ENCODE results near the gene IFNB1. TPM values are rescaled to one million over a fixed set of nuclear protein-coding genes. Genes with fewer than 3 reads are reported as not detected.
A peak's percentile ranks its signal among the peaks of the same experiment; 100 is the strongest.

IFNB1 gene
- total RNA-seq, 1 donor from 2014 or later, result not detected

GRCh38 chr9:21086538-21086937 is 8.8 kb upstream of the IFNB1 start:
- no peak for DNase-seq (ENCODE audit: low spot score)
- no peak overlapping the region for H3K27ac Mint-ChIP-seq
- peaks cover 19% of the 10 kb centered on the region for H3K4me1 Mint-ChIP-seq (ENCODE audit: low read depth)
- peaks cover 6% of the 10 kb centered on the region for H3K9me3 Mint-ChIP-seq
- H3K36me3 Mint-ChIP-seq (ENCODE audit: low read depth), result no peaks in the 10 kb centered on the region
- H3K27me3 Mint-ChIP-seq (ENCODE audit: low read depth), result peaks cover 10% of the 10 kb centered on the region
- intact Hi-C loops (cut with micrococcal nuclease), result no loop called here
- H3K4me3 Mint-ChIP-seq (ENCODE audit: low read depth), result no peak overlapping the region

- intact Hi-C loops (cut with micrococcal nuclease), result no loop called here
- H3K27ac Mint-ChIP-seq, result no peak overlapping the region
- peaks cover 15% of the 10 kb centered on the region for H3K9me3 Mint-ChIP-seq
- H3K36me3 Mint-ChIP-seq (ENCODE audit: low read depth), result no peaks in the 10 kb centered on the region
- no peak for DNase-seq (ENCODE audit: low spot score)
- no peak overlapping the region for H3K4me3 Mint-ChIP-seq (ENCODE audit: low read depth)
- peaks cover 25% of the 10 kb centered on the region for H3K4me1 Mint-ChIP-seq (ENCODE audit: low read depth)
- peaks cover 7% of the 10 kb centered on the region for H3K27me3 Mint-ChIP-seq (ENCODE audit: low read depth)
Observed at GRCh38 chr9:21085005-21085404, 7.3 kb upstream of the IFNB1 start.

- peaks cover 7% of the 10 kb centered on the region for H3K27me3 Mint-ChIP-seq (ENCODE audit: low read depth)
- no peak overlapping the region for H3K27ac Mint-ChIP-seq
- no peak for DNase-seq (ENCODE audit: low spot score)
- intact Hi-C loops (cut with micrococcal nuclease), result no loop called here
- H3K4me1 Mint-ChIP-seq (ENCODE audit: low read depth), result peaks cover 25% of the 10 kb centered on the region
- peaks cover 15% of the 10 kb centered on the region for H3K9me3 Mint-ChIP-seq
- H3K4me3 Mint-ChIP-seq (ENCODE audit: low read depth), result no peak overlapping the region
- H3K36me3 Mint-ChIP-seq (ENCODE audit: low read depth), result no peaks in the 10 kb centered on the region
Observed at GRCh38 chr9:21084242-21084850, 6.6 kb upstream of the IFNB1 start.

GRCh38 chr9:21082671-21083070 is 4.9 kb upstream of the IFNB1 start:
- intact Hi-C loops (cut with micrococcal nuclease), result loop anchor here (1.0 kb wide), 1 partner anchor 14 kb away; no protein-coding TSS in a partner anchor
- Mint-ChIP-seq H3K27ac (no peak overlapping the region), H3K4me3 (ENCODE audit: low read depth) (no peak overlapping the region), H3K4me1 (ENCODE audit: low read depth) (peaks cover 29% of the 10 kb centered on the region), H3K9me3 (peaks cover 15% of the 10 kb centered on the region), H3K27me3 (ENCODE audit: low read depth) (no peaks in the 10 kb centered on the region), H3K36me3 (ENCODE audit: low read depth) (no peaks in the 10 kb centered on the region)
- DNase-seq (ENCODE audit: low spot score), result no peak

- intact Hi-C loops (cut with micrococcal nuclease), result loop anchor here (1.0 kb wide), 1 partner anchor 14 kb away; no protein-coding TSS in a partner anchor
- Mint-ChIP-seq H3K4me3 (ENCODE audit: low read depth) (peak overlapping the region; percentile 55), H3K27me3 (ENCODE audit: low read depth) (no peaks in the 10 kb centered on the region), H3K4me1 (ENCODE audit: low read depth) (peaks cover 29% of the 10 kb centered on the region), H3K36me3 (ENCODE audit: low read depth) (no peaks in the 10 kb centered on the region), H3K27ac (peak overlapping the region; percentile 46), H3K9me3 (peaks cover 15% of the 10 kb centered on the region)
- no peak for DNase-seq (ENCODE audit: low spot score)
Observed at GRCh38 chr9:21081999-21082398, 4.3 kb upstream of the IFNB1 start.

- Mint-ChIP-seq H3K27me3 (ENCODE audit: low read depth) (peaks cover 3% of the 10 kb centered on the region), H3K4me1 (ENCODE audit: low read depth) (peaks cover 29% of the 10 kb centered on the region), H3K36me3 (ENCODE audit: low read depth) (no peaks in the 10 kb centered on the region), H3K27ac (no peak overlapping the region), H3K9me3 (peaks cover 12% of the 10 kb centered on the region), H3K4me3 (ENCODE audit: low read depth) (peak overlapping the region; percentile 22)
- no peak for DNase-seq (ENCODE audit: low spot score)
- intact Hi-C loops (cut with micrococcal nuclease), result no loop called here
Observed at GRCh38 chr9:21081451-21081850, 3.7 kb upstream of the IFNB1 start.

- Mint-ChIP-seq H3K36me3 (ENCODE audit: low read depth) (no peaks in the 10 kb centered on the region), H3K9me3 (peaks cover 9% of the 10 kb centered on the region), H3K27me3 (ENCODE audit: low read depth) (peaks cover 7% of the 10 kb centered on the region), H3K4me3 (ENCODE audit: low read depth) (no peak overlapping the region), H3K27ac (no peak overlapping the region), H3K4me1 (ENCODE audit: low read depth) (peaks cover 29% of the 10 kb centered on the region)
- intact Hi-C loops (cut with micrococcal nuclease), result no loop called here
- DNase-seq (ENCODE audit: low spot score), result no peak
Observed at GRCh38 chr9:21080793-21081192, 3.1 kb upstream of the IFNB1 start.

- intact Hi-C loops (cut with micrococcal nuclease), result loop anchor here (5.0 kb wide), 1 partner anchor 34 kb away; no protein-coding TSS in a partner anchor
- H3K27ac Mint-ChIP-seq, result peak overlapping the region; percentile 7
- H3K4me1 Mint-ChIP-seq (ENCODE audit: low read depth), result peaks cover 27% of the 10 kb centered on the region
Observed at GRCh38 chr9:21078702-21079101, 960 bp upstream of the IFNB1 start.

GRCh38 chr9:21075484-21075883 is 2.3 kb downstream of the IFNB1 start:
- peaks cover 6% of the 10 kb centered on the region for H3K4me1 Mint-ChIP-seq (ENCODE audit: low read depth)
- peaks cover 23% of the 10 kb centered on the region for H3K27me3 Mint-ChIP-seq (ENCODE audit: low read depth)
- H3K4me3 Mint-ChIP-seq (ENCODE audit: low read depth), result no peak overlapping the region
- H3K36me3 Mint-ChIP-seq (ENCODE audit: low read depth), result no peaks in the 10 kb centered on the region
- intact Hi-C loops (cut with micrococcal nuclease), result loop anchor here (5.0 kb wide), 1 partner anchor 37 kb away; no protein-coding TSS in a partner anchor
- peaks cover 5% of the 10 kb centered on the region for H3K9me3 Mint-ChIP-seq
- no peak overlapping the region for H3K27ac Mint-ChIP-seq
- DNase-seq (ENCODE audit: low spot score), result no peak

More at GRCh38 chr9:21078702-21079101, 960 bp upstream of the IFNB1 start:
- Mint-ChIP-seq H3K4me3 (ENCODE audit: low read depth) (no peak overlapping the region), H3K36me3 (ENCODE audit: low read depth) (no peaks in the 10 kb centered on the region), H3K9me3 (peaks cover 9% of the 10 kb centered on the region), H3K27me3 (ENCODE audit: low read depth) (peaks cover 22% of the 10 kb centered on the region)
- no peak for DNase-seq (ENCODE audit: low spot score)

- Mint-ChIP-seq H3K4me1 (ENCODE audit: low read depth) (no peaks in the 10 kb centered on the region), H3K36me3 (ENCODE audit: low read depth) (no peaks in the 10 kb centered on the region), H3K9me3 (no peaks in the 10 kb centered on the region), H3K27ac (no peak overlapping the region), H3K27me3 (ENCODE audit: low read depth) (peaks cover 28% of the 10 kb centered on the region), H3K4me3 (ENCODE audit: low read depth) (no peak overlapping the region)
- intact Hi-C loops (cut with micrococcal nuclease), result no loop called here
- no peak for DNase-seq (ENCODE audit: low spot score)
Observed at GRCh38 chr9:21070906-21071305, 6.8 kb downstream of the IFNB1 start.

GRCh38 chr9:21070171-21070571 is 7.6 kb downstream of the IFNB1 start:
- H3K27me3 Mint-ChIP-seq (ENCODE audit: low read depth), result peaks cover 21% of the 10 kb centered on the region
- intact Hi-C loops (cut with micrococcal nuclease), result no loop called here
- H3K9me3 Mint-ChIP-seq, result no peaks in the 10 kb centered on the region
- H3K4me3 Mint-ChIP-seq (ENCODE audit: low read depth), result no peak overlapping the region
- no peak for DNase-seq (ENCODE audit: low spot score)
- no peaks in the 10 kb centered on the region for H3K36me3 Mint-ChIP-seq (ENCODE audit: low read depth)
- H3K4me1 Mint-ChIP-seq (ENCODE audit: low read depth), result no peaks in the 10 kb centered on the region
- no peak overlapping the region for H3K27ac Mint-ChIP-seq

GRCh38 chr9:21060919-21061561 is 16.7 kb downstream of the IFNB1 start:
- Mint-ChIP-seq H3K4me3 (ENCODE audit: low read depth) (no peak overlapping the region), H3K9me3 (no peaks in the 10 kb centered on the region), H3K4me1 (ENCODE audit: low read depth) (peaks cover 22% of the 10 kb centered on the region), H3K27me3 (ENCODE audit: low read depth) (peaks cover 2% of the 10 kb centered on the region), H3K27ac (peak overlapping the region; percentile 5), H3K36me3 (ENCODE audit: low read depth) (peaks cover 3% of the 10 kb centered on the region)
- DNase-seq (ENCODE audit: low spot score), result peak; percentile 16
- intact Hi-C loops (cut with micrococcal nuclease), result loop anchor here (1.0 to 5.0 kb wide), 2 partner anchors 31 to 64 kb away; no protein-coding TSS in a partner anchor

GRCh38 chr9:21056931-21057330 is 20.8 kb downstream of the IFNB1 start:
- H3K4me1 Mint-ChIP-seq (ENCODE audit: low read depth), result peaks cover 21% of the 10 kb centered on the region
- intact Hi-C loops (cut with micrococcal nuclease), result no loop called here
- no peaks in the 10 kb centered on the region for H3K9me3 Mint-ChIP-seq
- H3K27me3 Mint-ChIP-seq (ENCODE audit: low read depth), result no peaks in the 10 kb centered on the region
- H3K4me3 Mint-ChIP-seq (ENCODE audit: low read depth), result no peak overlapping the region
- DNase-seq (ENCODE audit: low spot score), result no peak
- H3K27ac Mint-ChIP-seq, result no peak overlapping the region
- H3K36me3 Mint-ChIP-seq (ENCODE audit: low read depth), result peaks cover 3% of the 10 kb centered on the region

All from activated T-helper 2 cell treated with anti-CD3 and anti-CD28 coated beads, Interferon-gamma antibody, Interleukin-2, Interleukin-4, amounts not matched to agents 10 μg/mL and 5 μg/mL and 100 μg/mL, durations not matched to agents 14 hours and 24 hours and 36 hours (primary cell).